GM12891 (cell line): ENCODE results near the gene KRTAP9-4.

Source experiments
- PAX5 ChIP-seq: IDR thresholded peaks from 2 replicates; pipeline ENCODE4 v1.6.1; 2011; ENCODE audit warnings: low read length, moderate library complexity, mild to moderate bottlenecking; ENCODE audit not compliant: insufficient read depth, severe bottlenecking
- POLR2A ChIP-seq: IDR thresholded peaks from 2 replicates; pipeline ENCODE4 v1.6.1; 2011; ENCODE audit warnings: low read depth, low read length, control low read depth
- POLR2AphosphoS5 ChIP-seq: IDR thresholded peaks from 2 replicates; pipeline ENCODE4 v1.6.1; 2011; ENCODE audit warnings: low read depth, low read length, control low read depth
- POU2F2 ChIP-seq: IDR thresholded peaks from 2 replicates; pipeline ENCODE4 v1.6.1; 2011; ENCODE audit warnings: low read depth, mild to moderate bottlenecking, control low read depth, low read length, moderate library complexity
- SPI1 ChIP-seq: IDR thresholded peaks from 2 replicates; pipeline ENCODE4 v1.6.1; 2011; ENCODE audit warnings: low read depth, low read length, control low read depth
- TAF1 ChIP-seq: IDR thresholded peaks from 2 replicates; pipeline ENCODE4 v1.6.1; 2011; ENCODE audit warnings: low read depth, low read length, control low read depth

GRCh38 chr17:41212524-41213169 is 36.8 kb upstream of the KRTAP9-4 start:
- TF ChIP-seq POLR2A = no peak
- TF ChIP-seq PAX5 = no peak
- TF ChIP-seq POLR2AphosphoS5 = no peak
- no peak for TF ChIP-seq TAF1
- no peak for TF ChIP-seq POU2F2
- TF ChIP-seq SPI1 = no peak
